K562 (cell line): Measurements from ENCODE around the gene GLIS1. TPM values are rescaled to one million over a fixed set of nuclear protein-coding genes. Genes with fewer than 3 reads are reported as not detected.

Experiments
- ATAC-seq: fragments of 200-7000 bp; cut with Tn5 transposase; 3 replicates; pipeline ENCODE4 v1.9.1; 2020; ENCODE audit warnings: moderate library complexity
- BruUV-seq: library from RNA; stranded (reverse); fragments of 400-500 nt; replicated peaks from 2 replicates; lab custom pipeline; 2021; lab: Mats Ljungman, UMichigan
- CTCF ChIA-PET: fragments of 300-600 bp; formaldehyde crosslinking; extraction: SDS; loops from one replicate; lab custom pipeline; 2021; ENCODE audit warnings: low intra/inter-chr PET ratio; lab: Yijun Ruan, JAX
- POLR2A ChIA-PET: fragments of 300-600, 350-650 bp; sonication (Branson Sonifier 250); formaldehyde crosslinking; extraction: SDS; loops from one replicate; lab custom pipeline; 2021; ENCODE audit warnings: antibody characterized with exemption, inconsistent platforms; lab: Yijun Ruan, JAX
- DNase-seq, 4 experiments: peaks; one replicate each; pipeline versions ENCODE4 v3.0.0 to v3.0.0-alpha.2; 2011 to 2018; ENCODE audit warnings: low spot score in 3 of 4, mixed read lengths in 3 of 4; ENCODE audit errors: extremely low read depth in 1 of 4
- FAIRE-seq: peaks from 2 replicates; lab custom pipeline; 2011; peaks lifted over from hg19 to GRCh38; lab: Jason Lieb, UNC
- H2AFZ ChIP-seq: 2 replicates; pipeline ENCODE4 v1.6.0; 2011; ENCODE audit warnings: low read depth, low read length, control low read depth, inconsistent platforms
- H3K27ac ChIP-seq: fragments of 200-600 bp; 3 replicates; pipeline ENCODE4 v1.8.0; 2011; ENCODE audit warnings: low read depth, mild to moderate bottlenecking, control low read depth, inconsistent platforms, low read length, moderate library complexity, mixed read lengths; ENCODE audit errors: extremely low read depth
- H3K27me3 ChIP-seq, 2 experiments: fragments of 300-600 bp in 1 of 2; 2 replicates in 1 of 2; 3 replicates in 1 of 2; pipeline versions ENCODE4 v1.6.0 to v1.8.0; 2011; ENCODE audit warnings: inconsistent platforms in 2 of 2, low read length in 2 of 2, mild to moderate bottlenecking in 1 of 2, mixed read lengths in 1 of 2, moderate library complexity in 1 of 2; ENCODE audit not compliant: control insufficient read depth in 2 of 2, insufficient read depth in 2 of 2
- H3K36me3 ChIP-seq: fragments of 300-600 bp; 3 replicates; pipeline ENCODE4 v1.8.0; 2011; ENCODE audit warnings: mild to moderate bottlenecking, low read length, inconsistent platforms; ENCODE audit not compliant: control insufficient read depth, insufficient read depth
- H3K4me1 ChIP-seq, 2 experiments: fragments of 200-600 bp in 1 of 2; replicated peaks in 1 of 2; 2 replicates in 1 of 2; 3 replicates in 1 of 2; pipeline versions ENCODE4 v1.5.1 to v1.8.0; 2011; ENCODE audit warnings: inconsistent platforms in 2 of 2, low read length in 2 of 2, mild to moderate bottlenecking in 1 of 2, mixed read lengths in 1 of 2, moderate library complexity in 1 of 2; ENCODE audit not compliant: control insufficient read depth in 2 of 2, insufficient read depth in 2 of 2
- H3K4me2 ChIP-seq: 2 replicates; pipeline ENCODE4 v1.6.1; 2011; ENCODE audit warnings: low read length, control low read depth, inconsistent platforms, mixed read lengths; ENCODE audit not compliant: insufficient read depth
- H3K4me3 ChIP-seq: fragments of 200-600 bp; sonication (generic), shearing (Covaris generic); 2 replicates; pipeline ENCODE4 v1.5.1; 2016; ENCODE audit warnings: control low read depth, inconsistent platforms
- H3K79me2 ChIP-seq: fragments of 200-600 bp; 3 replicates; pipeline ENCODE4 v1.8.0; 2011; ENCODE audit warnings: low read length, inconsistent platforms; ENCODE audit not compliant: control insufficient read depth, insufficient read depth
- H3K9ac ChIP-seq, 2 experiments: 2 replicates each; pipeline versions ENCODE4 v1.6.0 to v1.6.1; 2011; ENCODE audit warnings: low read depth in 2 of 2, low read length in 2 of 2, control low read depth in 1 of 2, inconsistent platforms in 1 of 2, mild to moderate bottlenecking in 1 of 2, mixed read lengths in 1 of 2; ENCODE audit not compliant: insufficient read depth in 1 of 2
- H3K9me1 ChIP-seq: one replicate; pipeline ENCODE4 v1.6.0; 2011; ENCODE audit warnings: inconsistent platforms, mild to moderate bottlenecking, low read length, moderate library complexity; ENCODE audit not compliant: control insufficient read depth, insufficient read depth
- H3K9me3 ChIP-seq: replicated peaks from 2 replicates; pipeline ENCODE4 v1.5.1; 2011; ENCODE audit warnings: low read depth, low read length, inconsistent platforms; ENCODE audit not compliant: control insufficient read depth, insufficient read depth
- H4K20me1 ChIP-seq: replicated peaks from 2 replicates; pipeline ENCODE4 v1.6.1; 2011; ENCODE audit warnings: low read length, inconsistent platforms, mixed read lengths; ENCODE audit not compliant: control insufficient read depth, insufficient read depth
- ADNP ChIP-seq: fragments of 200-800 bp; sonication (Bioruptor generic); IDR thresholded peaks from 2 replicates; pipeline ENCODE4 v1.6.1; 2016; ENCODE audit warnings: missing genetic modification characterization, missing compliant biosample characterization
- ARHGAP35 ChIP-seq: fragments of 450-650 bp; IDR thresholded peaks from 2 replicates; pipeline ENCODE4 v1.6.1; 2018; ENCODE audit not compliant: partially characterized antibody
- ATF6 ChIP-seq: sonication (generic); formaldehyde crosslinking; IDR thresholded peaks from 2 replicates; pipeline ENCODE4 v1.4.0; 2020; ENCODE audit warnings: mild to moderate bottlenecking, missing genetic modification reagents
- CTCF ChIP-seq, 3 experiments: IDR thresholded peaks in 2 of 3; conservative IDR thresholded peaks in 1 of 3; 2 replicates each; pipeline ENCODE4 v1.5.1; 2011 to 2012; ENCODE audit warnings: low read length in 3 of 3, mild to moderate bottlenecking in 3 of 3, control low read depth in 2 of 3, improper control_type of control experiment in 1 of 3, inconsistent platforms in 1 of 3, low read depth in 1 of 3, mixed read lengths in 1 of 3, moderate library complexity in 1 of 3; ENCODE audit not compliant: insufficient read depth in 2 of 3
- MTA3 ChIP-seq: fragments of 450-650 bp; formaldehyde crosslinking; IDR thresholded peaks from 2 replicates; pipeline ENCODE4 v1.6.1; 2017; ENCODE audit warnings: mild to moderate bottlenecking, borderline replicate concordance
- NEUROD1 ChIP-seq: fragments of 150-350 bp; IDR thresholded peaks from 2 replicates; pipeline ENCODE4 v1.6.1; 2014; ENCODE audit warnings: borderline replicate concordance, low read length, low read depth; ENCODE audit not compliant: partially characterized antibody
- PHB2 ChIP-seq: fragments of 450-650 bp; IDR thresholded peaks from 2 replicates; pipeline ENCODE4 v1.6.1; 2017; ENCODE audit warnings: low read depth
- ZNF23 ChIP-seq: fragments of 250-450 bp; sonication (Bioruptor Pico); IDR thresholded peaks from 2 replicates; pipeline ENCODE4 v1.4.0; 2020; ENCODE audit warnings: mild to moderate bottlenecking
- ZNF717 ChIP-seq: fragments of 250-450 bp; sonication (Bioruptor Pico); IDR thresholded peaks from 2 replicates; pipeline ENCODE4 v1.5.0; 2021
- ZNF785 ChIP-seq: fragments of 250-450 bp; sonication (Bioruptor Pico); IDR thresholded peaks from 2 replicates; pipeline ENCODE4 v1.4.0; 2020; ENCODE audit warnings: mild to moderate bottlenecking
- WGBS: fragments of 100-300 bp; shearing (Covaris generic); methylation state at CpG from one replicate; pipeline ENCODE4 v1.1.6; 2016; ENCODE audit warnings: low coverage, mixed read lengths; ENCODE audit not compliant: insufficient coverage; ENCODE audit errors: missing lambda C conversion rate; 5-methylcytosine and 5-hydroxymethylcytosine counted together
- in situ Hi-C: fragments of 300-500 bp; cut with MboI; formaldehyde crosslinking; loops from 4 replicates; pipeline ENCODE4 v1.15.0; 2018; ENCODE audit warnings: inconsistent platforms, mixed read lengths
- intact Hi-C: fragments of 100-400 bp; cut with micrococcal nuclease; formaldehyde crosslinking; loops from 2 replicates; pipeline ENCODE4 v1.14.2; 2022
- polyA plus RNA-seq, 8 experiments: library from polyadenylated mRNA; depleted of rRNA in 4 of 8; stranded (reverse) in 5 of 8; unstranded in 3 of 8; fragments of >200 nt; fragmentation: Nextera tagmentation in 2 of 8; fragmentation: Illumina TruSeq in 1 of 8; extraction: Ambion mirVana in 2 of 8; extraction: Trizol in 1 of 8; gene quantifications; 2 replicates each; pipeline versions ENCODE4 v1.2.1 to v1.2.3, GENCODE V29; 2011 to 2014; ENCODE audit warnings: inconsistent platforms in 1 of 8, missing spikeins in 1 of 8
- total RNA-seq, 7 experiments: library from RNA; depleted of rRNA in 6 of 7; stranded (reverse); fragments of >200 nt in 6 of 7; fragmentation: Illumina TruSeq in 2 of 7; extraction: Trizol in 2 of 7; gene quantifications; 2 replicates each; pipeline versions ENCODE4 v1.2.1 to v1.2.3, GENCODE V29; 2011 to 2021; ENCODE audit warnings: low replicate concordance in 1 of 7
- TF ChIP-seq, protein P1 (sequence below): fragments of 250-450 bp; sonication (Bioruptor Pico); IDR thresholded peaks from 2 replicates; pipeline ENCODE4 v1.5.0; 2020; ENCODE audit warnings: mild to moderate bottlenecking

The GLIS1 gene
- total and polyA plus RNA-seq, 9 of the 15 experiments (the other 6 are each of a cell fraction or from before 2014, with no cell fraction given), result not detected

- Histone ChIP-seq H3K27ac (no peak overlapping the region), H3K4me3 (no peak overlapping the region), H3K27me3 (peaks cover 31 to 64% of the 10 kb centered on the region in 2 experiments), H3K9ac (no peak overlapping the region), H3K9me3 (no peaks in the 10 kb centered on the region), H4K20me1 (peaks cover 7% of the 10 kb centered on the region), H3K36me3 (no peaks in the 10 kb centered on the region), H3K4me2 (no peak overlapping the region), H3K79me2 (no peaks in the 10 kb centered on the region), H3K4me1 (peaks cover 0 to 9% of the 10 kb centered on the region in 2 experiments; a peak in 2 of 5 replicates), H3K9me1 (no peaks in the 10 kb centered on the region), H2AFZ (no peak overlapping the region)
- FAIRE-seq, result no peak
- ATAC-seq, result no peak
- in situ Hi-C loops, result no loop called here
- no peak for TF ChIP-seq ZNF23 (CRISPR knock-in tag)
- peak in 1 of 3 experiments; percentile 32; a peak in 1 of 6 replicates for TF ChIP-seq CTCF (IDR thresholded peaks at IDR 0.05 in 2 of 3, conservative IDR thresholded peaks at IDR 0.05 in 1 of 3; ENCODE audit: insufficient read depth in 2 of 3, low read depth in 1 of 3, low read length in 3 of 3)
- no peak for TF ChIP-seq PHB2
- ChIA-PET POLR2A (interaction anchor here (1.3 kb wide), 1 partner anchor 36 kb away, joined by 4 read pairs; no protein-coding TSS in a partner anchor), CTCF (no interaction called here)
- WGBS, result 3% methylated on average over 3 of the region's 3 CpGs
- no TSS peak for BruUV-seq
- intact Hi-C loops, result no loop called here
- DNase-seq, result peak in 1 of 4 experiments; percentile 27
Measured at GRCh38 chr1:53473463-53473862, 265.5 kb downstream of the GLIS1 start.

DNA sequence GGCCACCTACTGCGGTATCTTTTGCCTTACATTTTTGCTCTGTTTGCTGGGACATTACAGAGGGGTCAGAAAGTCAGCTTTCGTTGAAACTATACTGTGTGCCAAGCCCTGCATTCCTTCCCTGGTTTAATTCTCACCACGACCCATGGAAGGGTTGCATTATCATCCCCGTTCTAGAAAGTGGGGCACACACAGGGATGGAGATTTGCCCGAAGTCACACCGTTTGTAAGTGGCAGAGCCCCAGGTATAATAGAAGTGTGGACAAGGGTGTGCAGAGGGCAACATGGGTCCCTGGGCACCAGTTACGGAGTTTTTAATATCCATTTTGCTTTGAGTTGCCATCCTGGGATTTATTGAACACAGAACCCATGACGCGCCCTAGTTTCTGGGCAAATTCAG lies 268.0 kb downstream of the GLIS1 start:
- POLR2A ChIA-PET, result interaction anchor here (0.6 kb wide), 1 partner anchor 56 kb away, joined by 4 read pairs; no protein-coding TSS in a partner anchor
- Histone ChIP-seq H3K9ac (no peak overlapping the region), H3K27ac (no peak overlapping the region), H3K4me1 (peaks cover 0 to 9% of the 10 kb centered on the region in 2 experiments; a peak in 2 of 5 replicates), H3K27me3 (peaks cover 24 to 60% of the 10 kb centered on the region in 2 experiments; a peak in 4 of 5 replicates), H4K20me1 (no peaks in the 10 kb centered on the region), H3K36me3 (no peaks in the 10 kb centered on the region), H2AFZ (no peak overlapping the region), H3K9me1 (no peaks in the 10 kb centered on the region), H3K4me3 (no peak overlapping the region), H3K79me2 (no peaks in the 10 kb centered on the region), H3K4me2 (no peak overlapping the region), H3K9me3 (no peaks in the 10 kb centered on the region)
- TF ChIP-seq ATF6 (CRISPR knock-in tag), result no peak
- TF ChIP-seq, protein P1, sequence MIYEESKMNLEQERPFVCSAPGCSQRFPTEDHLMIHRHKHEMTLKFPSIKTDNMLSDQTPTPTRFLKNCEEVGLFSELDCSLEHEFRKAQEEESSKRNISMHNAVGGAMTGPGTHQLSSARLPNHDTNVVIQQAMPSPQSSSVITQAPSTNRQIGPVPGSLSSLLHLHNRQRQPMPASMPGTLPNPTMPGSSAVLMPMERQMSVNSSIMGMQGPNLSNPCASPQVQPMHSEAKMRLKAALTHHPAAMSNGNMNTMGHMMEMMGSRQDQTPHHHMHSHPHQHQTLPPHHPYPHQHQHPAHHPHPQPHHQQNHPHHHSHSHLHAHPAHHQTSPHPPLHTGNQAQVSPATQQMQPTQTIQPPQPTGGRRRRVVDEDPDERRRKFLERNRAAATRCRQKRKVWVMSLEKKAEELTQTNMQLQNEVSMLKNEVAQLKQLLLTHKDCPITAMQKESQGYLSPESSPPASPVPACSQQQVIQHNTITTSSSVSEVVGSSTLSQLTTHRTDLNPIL, result no peak
- TF ChIP-seq MTA3, result no peak
- TF ChIP-seq ARHGAP35, result no peak
- no peak for TF ChIP-seq ZNF717 (CRISPR knock-in tag)
- no peak for TF ChIP-seq ZNF785 (CRISPR knock-in tag)
- TF ChIP-seq NEUROD1, result no peak
- TF ChIP-seq ADNP (tag), result no peak
- FAIRE-seq, result no peak
- no peak for DNase-seq
- no peak for ATAC-seq
- WGBS, result 10% methylated on average over 9 of the region's 9 CpGs
- intact Hi-C loops, result no loop called here
- in situ Hi-C loops, result no loop called here
- CTCF ChIA-PET, result no interaction called here
- no TSS peak for BruUV-seq
